OCI-LY3 (cell line): ENCODE measurements around the gene CUX1.

Source experiments
- H2AFZ ChIP-seq: fragments of 200-600, 300-600 bp; shearing (Covaris generic); 2 replicates; pipeline ENCODE4 v1.6.0; 2014; ENCODE audit warnings: antibody characterized with exemption, low read depth, low read length
- H3K27ac ChIP-seq: fragments of 200-600, 300-600 bp; sonication (generic); 2 replicates; pipeline ENCODE4 v1.5.1; 2014; ENCODE audit warnings: mild to moderate bottlenecking, low read length, moderate library complexity, mixed read lengths
- H3K27me3 ChIP-seq: fragments of 200-600, 300-600 bp; sonication (generic); 2 replicates; pipeline ENCODE4 v1.6.1; 2014; ENCODE audit warnings: low read depth, low read length, mixed read lengths
- H3K36me3 ChIP-seq: fragments of 200-600, 300-600 bp; sonication (generic); replicated peaks from 2 replicates; pipeline ENCODE3; 2014; ENCODE audit warnings: low read depth, low read length, mixed read lengths
- H3K4me1 ChIP-seq: fragments of 300-600, 200-600 bp; sonication (generic); 2 replicates; pipeline ENCODE4 v1.6.1; 2014; ENCODE audit warnings: low read length, mixed read lengths
- H3K4me2 ChIP-seq: fragments of 200-600, 300-600 bp; sonication (generic); 2 replicates; pipeline ENCODE4 v1.6.1; 2014; ENCODE audit warnings: low read length, mixed read lengths
- H3K4me3 ChIP-seq: fragments of 300-600, 200-600 bp; sonication (generic); 2 replicates; pipeline ENCODE4 v1.5.1; 2014; ENCODE audit warnings: antibody characterized with exemption, mild to moderate bottlenecking, low read length, moderate library complexity
- H3K79me2 ChIP-seq: fragments of 300-600, 200-600 bp; shearing (Covaris generic); 2 replicates; pipeline ENCODE4 v1.6.1; 2014; ENCODE audit warnings: mild to moderate bottlenecking, low read length, mixed read lengths
- H3K9ac ChIP-seq: fragments of 300-600, 200-600 bp; shearing (Covaris generic); 2 replicates; pipeline ENCODE4 v1.6.0; 2014; ENCODE audit warnings: mild to moderate bottlenecking, low read length, moderate library complexity
- H3K9me3 ChIP-seq: fragments of 200-600, 300-600 bp; shearing (Covaris generic); 2 replicates; pipeline ENCODE4 v1.6.1; 2014; ENCODE audit warnings: low read length, mixed read lengths; ENCODE audit not compliant: insufficient read depth
- H4K20me1 ChIP-seq: fragments of 200-600, 300-600 bp; sonication (generic); 2 replicates; pipeline ENCODE4 v1.6.1; 2016; ENCODE audit warnings: low read length, mixed read lengths; ENCODE audit not compliant: insufficient read depth
- CTCF ChIP-seq: fragments of 200-600, 300-600 bp; sonication (generic); IDR thresholded peaks from 2 replicates; pipeline ENCODE4 v1.5.1; 2014; ENCODE audit warnings: antibody characterized with exemption, low read length, low read depth
- EZH2phosphoT487 ChIP-seq: fragments of 200-600 bp; shearing (Covaris generic); IDR thresholded peaks from 2 replicates; pipeline ENCODE4 v1.6.1; 2018; ENCODE audit warnings: antibody characterized with exemption, mixed run types, low read depth

CUX1 gene

GRCh38 chr7:102059524-102059923 is 242.1 kb downstream of the CUX1 start:
- H3K36me3 ChIP-seq: peaks cover 12% of the 10 kb centered on the region
- H3K4me2 ChIP-seq: no peak overlapping the region
- no peaks in the 10 kb centered on the region for H3K27me3 ChIP-seq
- no peak overlapping the region for H2AFZ ChIP-seq
- 0 out of 2 replicates have a peak, but pooled peaks cover 2% of the 10 kb centered on the region for H3K79me2 ChIP-seq
- no peak overlapping the region for H3K27ac ChIP-seq
- H4K20me1 ChIP-seq: peaks cover 13% of the 10 kb centered on the region; the same call in 1 of the 2 replicates
- H3K9me3 ChIP-seq: peaks cover 10% of the 10 kb centered on the region
- TF ChIP-seq CTCF: no peak
- no peak for TF ChIP-seq EZH2phosphoT487
- peaks cover 33% of the 10 kb centered on the region for H3K4me1 ChIP-seq
- H3K9ac ChIP-seq: no peak overlapping the region
- no peak overlapping the region for H3K4me3 ChIP-seq

DNA sequence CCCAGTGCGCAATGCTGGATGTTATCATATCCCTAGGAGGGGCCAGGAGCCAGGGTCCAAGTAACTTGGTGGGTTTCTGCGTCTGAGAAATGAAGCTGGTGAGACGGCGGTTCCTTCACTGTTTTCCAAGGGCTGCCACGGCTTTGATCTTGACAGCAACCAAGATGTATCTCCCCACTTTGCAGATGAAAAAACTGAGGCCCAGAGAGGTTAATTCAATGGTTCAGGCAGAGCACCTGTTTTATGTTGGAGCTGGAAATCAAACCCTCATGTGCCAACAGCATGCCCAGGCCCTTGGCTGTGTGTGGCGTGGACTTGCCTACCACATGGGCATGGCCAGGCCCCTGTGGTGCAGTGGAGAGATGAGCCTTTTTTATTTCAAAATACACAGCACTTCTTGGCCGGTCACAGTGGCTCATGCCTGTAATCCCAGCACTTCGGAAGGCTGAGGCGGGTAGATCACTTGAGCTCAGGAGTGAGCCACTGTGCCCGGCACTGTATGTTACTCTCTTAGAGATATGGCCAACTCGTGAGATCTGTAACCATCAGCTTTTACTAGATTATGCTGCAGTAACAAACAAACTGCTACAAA is 244.0 kb downstream of the CUX1 start:
- no peak overlapping the region for H3K9ac ChIP-seq

GRCh38 chr7:102061981-102062390 is 244.6 kb downstream of the CUX1 start:
- Histone ChIP-seq H3K4me2 (peak overlapping the region; percentile 56), H3K9ac (no peak overlapping the region), H4K20me1 (peaks cover 18% of the 10 kb centered on the region; the same call in 1 of the 2 replicates), H3K4me1 (peaks cover 29% of the 10 kb centered on the region), H3K27ac (peak overlapping the region; percentile 12; the same call in 1 of the 2 replicates), H3K4me3 (0 out of 2 replicates have a peak overlapping the region, but pooled peaks have one; percentile 7), H3K9me3 (no peaks in the 10 kb centered on the region), H3K36me3 (no peaks in the 10 kb centered on the region), H2AFZ (no peak overlapping the region), H3K27me3 (no peaks in the 10 kb centered on the region), H3K79me2 (0 out of 2 replicates have a peak, but pooled peaks cover 4% of the 10 kb centered on the region)
- TF ChIP-seq CTCF (no peak), EZH2phosphoT487 (no peak)

More for the DNA sequence above, 244.0 kb downstream of the CUX1 start:
- Histone ChIP-seq H3K9me3 (no peaks in the 10 kb centered on the region), H2AFZ (no peak overlapping the region), H3K4me3 (0 out of 2 replicates have a peak overlapping the region, but pooled peaks have one; percentile 7), H3K27me3 (no peaks in the 10 kb centered on the region), H3K4me1 (peaks cover 29% of the 10 kb centered on the region), H3K4me2 (peak overlapping the region; percentile 56), H3K27ac (peak overlapping the region; percentile 12; the same call in 1 of the 2 replicates), H3K79me2 (0 out of 2 replicates have a peak, but pooled peaks cover 4% of the 10 kb centered on the region), H3K36me3 (peaks cover under 1% of the 10 kb centered on the region), H4K20me1 (peaks cover 18% of the 10 kb centered on the region; the same call in 1 of the 2 replicates)
- TF ChIP-seq EZH2phosphoT487: no peak
- no peak for TF ChIP-seq CTCF

DNA sequence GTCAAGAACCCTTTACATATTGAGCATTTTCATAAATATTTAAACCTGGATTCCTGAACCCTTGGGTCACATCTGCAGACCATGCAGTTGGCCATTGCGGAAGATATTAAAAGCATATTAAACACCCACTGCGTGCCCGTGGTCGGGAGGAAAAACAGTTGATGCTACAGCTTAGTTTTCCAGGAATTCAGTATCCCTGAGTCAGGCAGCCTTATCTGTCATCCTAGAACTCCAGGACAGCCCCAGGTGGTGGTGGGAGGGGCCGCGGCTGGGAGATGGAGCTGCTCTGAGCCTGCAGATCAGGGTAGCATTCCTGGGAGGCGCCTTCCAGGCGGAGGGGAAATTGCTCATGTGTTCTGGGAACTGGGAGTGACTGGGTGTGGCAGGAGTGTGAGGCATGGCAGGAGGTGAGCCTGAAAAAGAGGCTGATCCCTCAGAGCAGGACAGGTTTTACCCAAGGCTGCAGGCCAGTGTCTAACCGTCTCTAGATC is 246.3 kb downstream of the CUX1 start:
- no peak overlapping the region for H3K9ac ChIP-seq

More for the DNA sequence above, 246.3 kb downstream of the CUX1 start:
- no peak overlapping the region for H2AFZ ChIP-seq
- H3K9me3 ChIP-seq: no peaks in the 10 kb centered on the region
- no peak overlapping the region for H3K4me3 ChIP-seq
- TF ChIP-seq EZH2phosphoT487 (no peak), CTCF (no peak)
- H3K79me2 ChIP-seq: 0 out of 2 replicates have a peak, but pooled peaks cover 4% of the 10 kb centered on the region
- peaks cover 18% of the 10 kb centered on the region; the same call in 1 of the 2 replicates for H4K20me1 ChIP-seq
- H3K27ac ChIP-seq: no peak overlapping the region
- no peak overlapping the region for H3K4me2 ChIP-seq
- H3K27me3 ChIP-seq: no peaks in the 10 kb centered on the region
- H3K4me1 ChIP-seq: peaks cover 29% of the 10 kb centered on the region
- no peaks in the 10 kb centered on the region for H3K36me3 ChIP-seq
